ENCODE data around the gene FAM170A. TPM values are rescaled to one million over a fixed set of nuclear protein-coding genes. Genes with fewer than 3 reads are reported as not detected.

Gene FAM170A
- total RNA-seq, 1 donor from 2014 or later, result not detected

GRCh38 chr5:119614838-119615237 lies 14.5 kb upstream of the FAM170A start:
- H3K4me1 Mint-ChIP-seq (ENCODE audit: low read depth, unreplicated experiment), result peaks cover 10% of the 10 kb centered on the region
- Histone ChIP-seq H4K20me1 (ENCODE audit: insufficient read depth, low read length) (no peaks in the 10 kb centered on the region), H3K79me2 (ENCODE audit: insufficient read depth, low read length) (no peaks in the 10 kb centered on the region), H3K36me3 (ENCODE audit: insufficient read depth, low read length) (no peaks in the 10 kb centered on the region), H3K4me3 (ENCODE audit: insufficient read depth, low read depth, low read length) (no peak overlapping the region), H2AFZ (ENCODE audit: low read depth, low read length) (no peak overlapping the region), H3K9ac (ENCODE audit: low read length) (no peak overlapping the region), H3K4me2 (ENCODE audit: low read length) (no peak overlapping the region), H3K27ac (ENCODE audit: low read depth, low read length) (no peak overlapping the region), H3K9me3 (ENCODE audit: insufficient read depth, low read depth, low read length) (no peaks in the 10 kb centered on the region), H3K4me1 (ENCODE audit: insufficient read depth, low read length) (no peaks in the 10 kb centered on the region), H3K27me3 (ENCODE audit: insufficient read depth, low read length) (no peaks in the 10 kb centered on the region)
- no peak for FAIRE-seq
- no peak overlapping the region for H3K27ac Mint-ChIP-seq (ENCODE audit: unreplicated experiment)
- no peak overlapping the region for H3K4me3 Mint-ChIP-seq (ENCODE audit: unreplicated experiment)
- H3K36me3 Mint-ChIP-seq (ENCODE audit: low read depth, unreplicated experiment), result no peaks in the 10 kb centered on the region
- H3K9me3 Mint-ChIP-seq (ENCODE audit: unreplicated experiment), result peaks cover 1% of the 10 kb centered on the region
- no peak for DNase-seq (ENCODE audit: low read depth)
- no peaks in the 10 kb centered on the region for H3K27me3 Mint-ChIP-seq (ENCODE audit: low read depth, unreplicated experiment)
- TF ChIP-seq, protein P1, sequence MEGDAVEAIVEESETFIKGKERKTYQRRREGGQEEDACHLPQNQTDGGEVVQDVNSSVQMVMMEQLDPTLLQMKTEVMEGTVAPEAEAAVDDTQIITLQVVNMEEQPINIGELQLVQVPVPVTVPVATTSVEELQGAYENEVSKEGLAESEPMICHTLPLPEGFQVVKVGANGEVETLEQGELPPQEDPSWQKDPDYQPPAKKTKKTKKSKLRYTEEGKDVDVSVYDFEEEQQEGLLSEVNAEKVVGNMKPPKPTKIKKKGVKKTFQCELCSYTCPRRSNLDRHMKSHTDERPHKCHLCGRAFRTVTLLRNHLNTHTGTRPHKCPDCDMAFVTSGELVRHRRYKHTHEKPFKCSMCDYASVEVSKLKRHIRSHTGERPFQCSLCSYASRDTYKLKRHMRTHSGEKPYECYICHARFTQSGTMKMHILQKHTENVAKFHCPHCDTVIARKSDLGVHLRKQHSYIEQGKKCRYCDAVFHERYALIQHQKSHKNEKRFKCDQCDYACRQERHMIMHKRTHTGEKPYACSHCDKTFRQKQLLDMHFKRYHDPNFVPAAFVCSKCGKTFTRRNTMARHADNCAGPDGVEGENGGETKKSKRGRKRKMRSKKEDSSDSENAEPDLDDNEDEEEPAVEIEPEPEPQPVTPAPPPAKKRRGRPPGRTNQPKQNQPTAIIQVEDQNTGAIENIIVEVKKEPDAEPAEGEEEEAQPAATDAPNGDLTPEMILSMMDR (IDR thresholded peaks at IDR 0.05; ENCODE audit: insufficient read depth, low read depth, low read length), result no peak
- no peak for TF ChIP-seq EZH2 (IDR thresholded peaks at IDR 0.05; ENCODE audit: insufficient read depth, low read length)

DNA sequence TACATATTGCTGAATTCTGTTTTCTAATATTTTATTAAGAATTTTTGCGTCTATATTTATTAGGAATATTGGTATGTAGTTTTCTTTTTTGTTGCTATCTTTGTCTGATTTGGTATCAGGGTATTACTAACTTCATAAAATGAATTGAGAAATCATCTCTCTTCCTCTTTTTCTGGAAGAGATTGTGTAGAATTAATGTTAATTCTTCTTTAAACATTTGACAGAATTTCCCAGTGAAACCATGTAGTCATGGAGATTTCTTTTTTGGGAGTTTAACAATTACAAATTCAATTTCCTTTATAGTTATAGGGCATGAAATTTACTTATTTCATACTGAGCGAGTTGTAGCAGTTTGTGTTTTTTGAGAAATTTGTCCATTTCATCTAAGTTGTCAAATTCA lies 3.3 kb upstream of the FAM170A start:
- H3K36me3 ChIP-seq (ENCODE audit: insufficient read depth, low read length), result no peaks in the 10 kb centered on the region
- H3K4me1 ChIP-seq (ENCODE audit: insufficient read depth, low read length), result no peaks in the 10 kb centered on the region
- H3K27ac ChIP-seq (ENCODE audit: low read depth, low read length), result no peak overlapping the region
- no peak overlapping the region for H2AFZ ChIP-seq (ENCODE audit: low read depth, low read length)
- no peak overlapping the region for H3K4me3 Mint-ChIP-seq (ENCODE audit: unreplicated experiment)
- TF ChIP-seq, protein P1 (IDR thresholded peaks at IDR 0.05; ENCODE audit: insufficient read depth, low read depth, low read length), result no peak
- TF ChIP-seq EZH2 (IDR thresholded peaks at IDR 0.05; ENCODE audit: insufficient read depth, low read length), result no peak
- no peaks in the 10 kb centered on the region for H3K27me3 ChIP-seq (ENCODE audit: insufficient read depth, low read length)
- H3K9me3 Mint-ChIP-seq (ENCODE audit: unreplicated experiment), result no peaks in the 10 kb centered on the region
- no peaks in the 10 kb centered on the region for H3K36me3 Mint-ChIP-seq (ENCODE audit: low read depth, unreplicated experiment)
- no peaks in the 10 kb centered on the region for H4K20me1 ChIP-seq (ENCODE audit: insufficient read depth, low read length)
- no peaks in the 10 kb centered on the region for H3K4me1 Mint-ChIP-seq (ENCODE audit: low read depth, unreplicated experiment)
- H3K9ac ChIP-seq (ENCODE audit: low read length), result no peak overlapping the region
- H3K4me3 ChIP-seq (ENCODE audit: insufficient read depth, low read depth, low read length), result no peak overlapping the region
- DNase-seq (ENCODE audit: low read depth) (no peak), FAIRE-seq (no peak)
- no peaks in the 10 kb centered on the region for H3K27me3 Mint-ChIP-seq (ENCODE audit: low read depth, unreplicated experiment)
- H3K9me3 ChIP-seq (ENCODE audit: insufficient read depth, low read depth, low read length), result no peaks in the 10 kb centered on the region
- H3K27ac Mint-ChIP-seq (ENCODE audit: unreplicated experiment), result no peak overlapping the region
- no peak overlapping the region for H3K4me2 ChIP-seq (ENCODE audit: low read length)
- H3K79me2 ChIP-seq (ENCODE audit: insufficient read depth, low read length), result no peaks in the 10 kb centered on the region

DNA sequence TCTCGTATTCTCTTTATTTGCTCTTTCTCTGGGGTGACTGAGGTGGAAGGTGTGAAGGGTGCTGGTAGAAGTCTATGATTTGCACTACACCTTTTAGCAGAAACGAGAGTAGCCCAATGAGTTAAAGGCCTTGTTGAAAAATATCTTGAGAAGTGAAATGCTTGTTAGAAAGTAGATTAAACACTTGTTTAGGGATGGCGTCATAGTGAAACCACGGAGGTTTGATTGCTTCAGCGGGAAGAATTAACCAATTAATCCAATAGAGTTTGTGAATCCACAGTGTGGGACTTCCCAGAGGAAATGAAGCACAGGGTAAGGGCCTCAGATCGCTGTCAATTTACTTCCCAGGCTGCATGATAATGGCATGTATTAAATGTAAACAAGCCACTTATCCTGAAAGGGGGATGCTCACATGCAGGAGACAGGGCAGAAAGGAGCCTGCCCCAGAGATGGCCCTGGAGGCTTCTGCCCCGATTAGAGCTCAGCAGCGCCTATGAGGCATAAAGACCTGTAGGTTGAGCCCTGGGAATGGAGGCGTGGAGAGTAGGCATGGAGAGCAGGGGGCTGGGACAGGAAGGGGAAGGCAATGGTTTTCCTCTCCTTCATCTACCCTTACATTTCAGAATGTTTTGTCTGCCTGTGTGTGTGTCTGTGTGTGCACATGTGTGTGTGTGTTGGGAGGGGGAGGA lies 1.5 kb downstream of the FAM170A start:
- no peak for FAIRE-seq
- no peak overlapping the region for H3K27ac Mint-ChIP-seq (ENCODE audit: unreplicated experiment)

More for the DNA sequence above, 1.5 kb downstream of the FAM170A start:
- H3K4me3 Mint-ChIP-seq (ENCODE audit: unreplicated experiment), result no peak overlapping the region
- Histone ChIP-seq H3K4me1 (ENCODE audit: insufficient read depth, low read length) (no peaks in the 10 kb centered on the region), H3K79me2 (ENCODE audit: insufficient read depth, low read length) (no peaks in the 10 kb centered on the region), H3K36me3 (ENCODE audit: insufficient read depth, low read length) (no peaks in the 10 kb centered on the region), H3K9ac (ENCODE audit: low read length) (no peak overlapping the region), H4K20me1 (ENCODE audit: insufficient read depth, low read length) (no peaks in the 10 kb centered on the region), H2AFZ (ENCODE audit: low read depth, low read length) (no peak overlapping the region), H3K27me3 (ENCODE audit: insufficient read depth, low read length) (no peaks in the 10 kb centered on the region), H3K4me3 (ENCODE audit: insufficient read depth, low read depth, low read length) (no peak overlapping the region), H3K27ac (ENCODE audit: low read depth, low read length) (no peak overlapping the region), H3K9me3 (ENCODE audit: insufficient read depth, low read depth, low read length) (no peaks in the 10 kb centered on the region), H3K4me2 (ENCODE audit: low read length) (no peak overlapping the region)
- H3K4me1 Mint-ChIP-seq (ENCODE audit: low read depth, unreplicated experiment), result peaks cover 3% of the 10 kb centered on the region
- TF ChIP-seq, protein P1 (IDR thresholded peaks at IDR 0.05; ENCODE audit: insufficient read depth, low read depth, low read length), result no peak
- TF ChIP-seq EZH2 (IDR thresholded peaks at IDR 0.05; ENCODE audit: insufficient read depth, low read length), result no peak
- H3K27me3 Mint-ChIP-seq (ENCODE audit: low read depth, unreplicated experiment), result no peaks in the 10 kb centered on the region
- H3K36me3 Mint-ChIP-seq (ENCODE audit: low read depth, unreplicated experiment), result no peaks in the 10 kb centered on the region
- no peaks in the 10 kb centered on the region for H3K9me3 Mint-ChIP-seq (ENCODE audit: unreplicated experiment)
- no peak for DNase-seq (ENCODE audit: low read depth)

All from astrocyte (in vitro differentiated cells and primary cell).